ENCODE data around the gene SCLY. TPM values are rescaled to one million over a fixed set of nuclear protein-coding genes. Genes with fewer than 3 reads are reported as not detected.
"Not testable (repeated sequence)": the region's sequence is repeated elsewhere in the genome, so short reads cannot be mapped to it uniquely, and the experiment has no call there.

SCLY gene
- total and polyA plus RNA-seq, 2 experiments from 2014 or later: 12.7 to 21.1 TPM

DNA sequence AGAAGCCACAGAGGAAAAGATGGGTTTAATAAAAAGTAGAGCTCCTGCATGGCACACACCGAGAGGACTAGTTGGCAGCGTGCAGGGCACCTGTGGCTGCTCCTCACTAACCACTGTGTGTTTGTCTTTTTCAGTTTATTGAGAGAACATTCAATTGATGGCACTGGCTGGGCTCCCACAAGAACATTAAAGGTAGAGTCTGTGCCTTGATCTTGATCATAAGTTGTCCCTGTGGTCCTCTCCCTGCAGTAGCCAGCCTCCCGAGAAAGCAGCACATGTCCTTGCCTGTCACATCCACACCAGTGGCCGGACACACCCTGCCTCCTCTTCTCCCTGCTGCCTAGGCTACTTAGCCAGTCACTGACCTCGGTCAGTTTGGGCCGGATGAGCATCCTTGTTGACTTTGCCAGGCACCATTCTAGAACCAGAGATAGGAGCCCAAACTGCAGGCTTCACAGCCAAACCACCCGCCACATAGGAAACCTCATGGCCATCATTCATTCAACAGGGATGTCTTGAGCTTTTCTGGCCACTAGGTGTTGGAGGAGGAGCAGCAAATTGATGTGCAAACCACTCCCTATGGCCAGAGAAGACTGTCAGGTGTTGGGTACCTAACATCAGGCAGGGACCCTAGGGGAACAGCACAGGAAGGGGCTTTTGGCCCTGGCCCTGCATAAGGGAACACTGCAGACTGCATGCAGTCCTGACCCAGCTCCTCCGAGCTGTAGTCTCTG, 30.2 kb upstream of the SCLY start:
- WGBS (ENCODE audit: low lambda C conversion rate, missing lambda C conversion rate): 85% methylated on average over 8 of the region's 8 CpGs
- no peaks in the 10 kb centered on the region for H3K36me3 ChIP-seq (replicated peaks; ENCODE audit: insufficient read depth, low read depth)
- H3K27ac ChIP-seq: no peak overlapping the region
- H3K4me3 ChIP-seq: no peak overlapping the region
- DNase-seq (ENCODE audit: low spot score): no peak
- TF ChIP-seq EZH2 (IDR thresholded peaks at IDR 0.05; ENCODE audit: borderline replicate concordance) (no peak), CTCF (IDR thresholded peaks at IDR 0.05; ENCODE audit: poor library complexity) (no peak), EZH2phosphoT487 (IDR thresholded peaks at IDR 0.05; ENCODE audit: low read depth, severe bottlenecking, unreplicated experiment) (no peak)
- no peaks in the 10 kb centered on the region for H3K27me3 ChIP-seq
- H4K20me1 ChIP-seq (ENCODE audit: insufficient read depth, poor library complexity, severe bottlenecking): no peaks in the 10 kb centered on the region
- no peaks in the 10 kb centered on the region for H3K9me3 ChIP-seq (ENCODE audit: low read depth)
- H3K4me1 ChIP-seq (ENCODE audit: insufficient read depth): no peaks in the 10 kb centered on the region
- H3K79me2 ChIP-seq: no peaks in the 10 kb centered on the region
- no peak overlapping the region for H3K4me2 ChIP-seq
- H2AFZ ChIP-seq: no peak overlapping the region
- H3K9me2 ChIP-seq (replicated peaks; ENCODE audit: insufficient read depth): no peaks in the 10 kb centered on the region

- no peak for DNase-seq (ENCODE audit: low spot score)
- no peaks in the 10 kb centered on the region for H3K4me1 ChIP-seq (ENCODE audit: insufficient read depth)
- no peak overlapping the region for H3K4me2 ChIP-seq
- no peaks in the 10 kb centered on the region for H3K79me2 ChIP-seq
- 93% methylated on average over 4 of the region's 4 CpGs for WGBS (ENCODE audit: low lambda C conversion rate, missing lambda C conversion rate)
- H3K9me2 ChIP-seq (replicated peaks; ENCODE audit: insufficient read depth): no peaks in the 10 kb centered on the region
- H3K36me3 ChIP-seq (replicated peaks; ENCODE audit: insufficient read depth, low read depth): no peaks in the 10 kb centered on the region
- H3K4me3 ChIP-seq: no peak overlapping the region
- H2AFZ ChIP-seq: no peak overlapping the region
- H4K20me1 ChIP-seq (ENCODE audit: insufficient read depth, poor library complexity, severe bottlenecking): no peaks in the 10 kb centered on the region
- TF ChIP-seq EZH2 (IDR thresholded peaks at IDR 0.05; ENCODE audit: borderline replicate concordance) (no peak), EZH2phosphoT487 (IDR thresholded peaks at IDR 0.05; ENCODE audit: low read depth, severe bottlenecking, unreplicated experiment) (no peak), CTCF (IDR thresholded peaks at IDR 0.05; ENCODE audit: poor library complexity) (no peak)
- no peaks in the 10 kb centered on the region for H3K27me3 ChIP-seq
- H3K27ac ChIP-seq: no peak overlapping the region
- H3K9me3 ChIP-seq (ENCODE audit: low read depth): no peaks in the 10 kb centered on the region
Measured at GRCh38 chr2:238031751-238032150, 29.1 kb upstream of the SCLY start.

GRCh38 chr2:238032755-238033337, 28.0 kb upstream of the SCLY start:
- H3K79me2 ChIP-seq: no peaks in the 10 kb centered on the region
- no peak overlapping the region for H3K4me2 ChIP-seq
- H3K9me2 ChIP-seq (replicated peaks; ENCODE audit: insufficient read depth): no peaks in the 10 kb centered on the region
- no peak overlapping the region for H3K4me3 ChIP-seq
- no peaks in the 10 kb centered on the region for H3K4me1 ChIP-seq (ENCODE audit: insufficient read depth)
- H4K20me1 ChIP-seq (ENCODE audit: insufficient read depth, poor library complexity, severe bottlenecking): no peaks in the 10 kb centered on the region
- H3K9me3 ChIP-seq (ENCODE audit: low read depth): no peaks in the 10 kb centered on the region
- no peak for DNase-seq (ENCODE audit: low spot score)
- H3K36me3 ChIP-seq (replicated peaks; ENCODE audit: insufficient read depth, low read depth): no peaks in the 10 kb centered on the region
- H3K27me3 ChIP-seq: no peaks in the 10 kb centered on the region
- WGBS (ENCODE audit: low lambda C conversion rate, missing lambda C conversion rate): 71% methylated on average over 4 of the region's 4 CpGs
- TF ChIP-seq EZH2phosphoT487 (IDR thresholded peaks at IDR 0.05; ENCODE audit: low read depth, severe bottlenecking, unreplicated experiment) (no peak), CTCF (IDR thresholded peaks at IDR 0.05; ENCODE audit: poor library complexity) (no peak), EZH2 (IDR thresholded peaks at IDR 0.05; ENCODE audit: borderline replicate concordance) (no peak)
- no peak overlapping the region for H2AFZ ChIP-seq
- H3K27ac ChIP-seq: no peak overlapping the region

GRCh38 chr2:238033991-238034390, 26.8 kb upstream of the SCLY start:
- not testable (repeated sequence) for H3K4me1 ChIP-seq (ENCODE audit: insufficient read depth); H2AFZ ChIP-seq; H3K4me3 ChIP-seq; H3K79me2 ChIP-seq; H3K4me2 ChIP-seq; H3K9me2 ChIP-seq (replicated peaks; ENCODE audit: insufficient read depth); H4K20me1 ChIP-seq (ENCODE audit: insufficient read depth, poor library complexity, severe bottlenecking); H3K27ac ChIP-seq; H3K9me3 ChIP-seq (ENCODE audit: low read depth); H3K36me3 ChIP-seq (replicated peaks; ENCODE audit: insufficient read depth, low read depth); DNase-seq (ENCODE audit: low spot score); H3K27me3 ChIP-seq
- 100% methylated on average over 9 of the region's 9 CpGs for WGBS (ENCODE audit: low lambda C conversion rate, missing lambda C conversion rate)

All from hepatocyte (in vitro differentiated cells).